Measurements from ENCODE around the gene NCOA3. TPM values are rescaled to one million over a fixed set of nuclear protein-coding genes. Genes with fewer than 3 reads are reported as not detected.

NCOA3 gene
- total and polyA plus RNA-seq, 2 experiments from 2014 or later: 6.7 to 16.2 TPM

GRCh38 chr20:47686545-47686944 lies 184.9 kb downstream of the NCOA3 start:
- Histone ChIP-seq H3K4me1 (ENCODE audit: low read depth) (no peaks in the 10 kb centered on the region), H3K27ac (no peak overlapping the region), H3K27me3 (no peaks in the 10 kb centered on the region), H3K4me3 (no peak overlapping the region), H3K36me3 (no peaks in the 10 kb centered on the region), H3K9me3 (ENCODE audit: low read depth) (no peaks in the 10 kb centered on the region)
- no peak for TF ChIP-seq CTCF (IDR thresholded peaks at IDR 0.05; ENCODE audit: low read depth, low read length)
- peak in 1 of 2 donors; percentile 80 for DNase-seq (ENCODE audit: low read depth in 1 of 2, low spot score in 1 of 2)

DNA sequence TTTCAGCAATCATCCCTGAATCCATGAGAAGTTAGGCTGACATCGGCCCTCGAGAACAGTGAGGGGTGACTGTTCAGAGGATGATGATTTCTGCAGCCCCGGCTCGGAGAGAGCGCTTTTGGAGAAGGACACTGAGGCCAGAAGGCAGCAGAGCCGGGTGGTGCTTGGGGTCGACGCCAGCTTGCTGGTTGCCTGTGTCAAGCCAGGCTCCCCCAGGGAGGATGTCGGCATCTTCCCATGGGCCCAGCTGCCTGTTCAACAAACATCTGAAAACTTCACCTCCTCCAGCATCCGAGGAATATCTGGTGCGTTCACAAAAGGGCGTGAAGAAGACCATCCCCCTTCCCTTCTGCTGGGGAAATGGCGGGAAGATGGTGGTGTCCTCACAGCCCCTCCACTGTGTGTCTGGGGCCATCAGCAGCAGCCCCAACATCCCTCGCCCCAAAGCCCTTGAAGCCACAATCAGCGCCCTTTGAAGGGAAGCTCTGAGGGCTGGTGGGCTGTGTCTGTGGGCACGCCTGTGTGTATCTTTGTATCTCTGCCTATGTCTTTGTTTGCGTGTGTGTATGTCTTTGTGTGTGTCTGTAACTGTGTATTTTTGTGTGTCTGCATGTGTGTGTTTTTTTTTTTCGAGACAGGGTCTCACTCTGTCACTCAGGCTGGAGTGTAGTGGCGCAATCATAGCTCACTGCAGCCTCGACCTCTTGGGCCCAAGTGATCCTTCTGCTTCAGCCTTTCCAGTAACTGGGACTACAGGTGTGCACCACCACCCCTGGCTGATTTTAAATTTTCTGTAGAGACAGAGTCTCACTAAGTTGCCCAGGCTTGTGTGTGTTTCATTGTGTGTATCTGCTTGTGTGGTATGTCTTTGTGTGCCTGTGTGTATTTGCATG lies 185.7 kb downstream of the NCOA3 start:
- Histone ChIP-seq H3K9me3 (ENCODE audit: low read depth) (no peaks in the 10 kb centered on the region), H3K27ac (no peak overlapping the region), H3K36me3 (no peaks in the 10 kb centered on the region), H3K4me1 (ENCODE audit: low read depth) (no peaks in the 10 kb centered on the region), H3K27me3 (no peaks in the 10 kb centered on the region), H3K4me3 (no peak overlapping the region)
- TF ChIP-seq CTCF (IDR thresholded peaks at IDR 0.05; ENCODE audit: low read depth, low read length): no peak
- DNase-seq (ENCODE audit: low read depth in 1 of 2, low spot score in 1 of 2): no peak

DNA sequence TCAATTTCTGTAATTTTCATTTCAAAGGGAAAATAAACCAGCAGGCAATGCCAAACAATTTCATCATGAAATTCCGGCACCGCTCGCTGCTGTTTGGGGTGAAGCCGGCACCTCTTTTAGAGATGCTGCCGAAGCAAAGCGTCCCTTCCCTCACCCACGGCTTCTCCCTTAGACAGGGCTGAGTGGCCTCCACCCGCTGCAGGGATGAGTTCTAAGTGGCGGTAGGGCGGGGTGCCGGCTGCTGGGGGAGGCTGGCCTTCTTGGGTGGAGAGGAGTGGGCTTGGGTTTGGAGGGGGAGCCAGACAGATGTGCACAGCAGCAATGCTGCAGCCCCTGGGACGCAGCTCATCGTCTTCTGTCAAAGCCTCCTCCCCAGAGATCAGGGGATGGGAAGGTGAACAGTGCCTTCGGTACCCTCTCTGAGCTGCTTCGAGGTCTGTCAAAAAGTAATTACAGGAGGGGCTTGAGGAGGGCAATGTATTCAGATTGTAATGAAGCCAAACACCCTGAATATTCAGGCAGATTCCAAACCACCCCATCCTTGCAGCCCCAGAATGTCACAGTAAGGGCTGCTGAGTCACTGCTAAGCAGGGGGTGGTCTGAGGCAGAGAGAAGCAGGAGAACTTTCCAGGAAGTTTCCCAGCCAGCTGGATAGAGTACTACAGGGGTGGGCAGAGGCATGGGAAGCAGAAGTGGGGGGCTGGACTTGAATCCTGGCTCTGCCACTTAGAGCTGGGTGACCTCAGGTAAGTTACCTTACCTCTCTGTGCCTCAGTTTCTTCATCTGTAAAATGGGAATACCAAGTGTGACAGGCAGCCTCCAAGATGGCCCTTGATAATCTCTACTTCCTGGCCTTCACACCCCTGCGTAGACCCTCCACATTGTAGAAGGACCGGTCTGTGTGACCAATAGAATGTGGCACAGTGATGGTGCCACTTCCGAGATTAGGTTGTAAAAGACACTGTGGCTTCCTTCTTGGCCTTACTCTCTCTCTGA lies 187.0 kb downstream of the NCOA3 start:
- H3K4me3 ChIP-seq: no peak overlapping the region
- H3K4me1 ChIP-seq (ENCODE audit: low read depth): no peaks in the 10 kb centered on the region
- H3K27me3 ChIP-seq: no peaks in the 10 kb centered on the region
- no peaks in the 10 kb centered on the region for H3K9me3 ChIP-seq (ENCODE audit: low read depth)
- no peak for TF ChIP-seq CTCF (IDR thresholded peaks at IDR 0.05; ENCODE audit: low read depth, low read length)
- H3K27ac ChIP-seq: no peak overlapping the region
- H3K36me3 ChIP-seq: no peaks in the 10 kb centered on the region
- peak in 1 of 2 donors; percentile 18 for DNase-seq (ENCODE audit: low read depth in 1 of 2, low spot score in 1 of 2)

DNA sequence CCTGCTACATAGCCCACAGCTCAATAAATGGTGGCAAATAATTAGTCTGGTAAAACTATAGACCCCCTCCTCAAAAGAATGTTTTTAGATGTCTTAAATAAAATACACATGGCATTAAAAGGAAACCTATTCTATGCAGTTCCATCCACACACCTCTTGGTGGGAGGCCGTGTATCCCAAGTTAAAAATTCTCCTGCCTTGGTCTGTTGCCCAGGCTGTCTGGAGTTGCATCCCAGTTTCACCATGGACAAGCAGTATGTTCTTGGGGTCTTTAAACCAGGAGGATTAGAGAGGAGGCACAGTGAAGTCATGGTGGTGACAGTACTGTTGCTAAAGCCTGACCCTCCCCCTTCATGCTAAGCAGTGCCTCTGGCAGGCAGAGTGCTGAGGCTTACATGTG lies 188.0 kb downstream of the NCOA3 start:
- no peaks in the 10 kb centered on the region for H3K36me3 ChIP-seq

More for the DNA sequence above, 188.0 kb downstream of the NCOA3 start:
- TF ChIP-seq CTCF (IDR thresholded peaks at IDR 0.05; ENCODE audit: low read depth, low read length): no peak
- no peak overlapping the region for H3K4me3 ChIP-seq
- no peaks in the 10 kb centered on the region for H3K4me1 ChIP-seq (ENCODE audit: low read depth)
- no peaks in the 10 kb centered on the region for H3K9me3 ChIP-seq (ENCODE audit: low read depth)
- DNase-seq (ENCODE audit: low read depth in 1 of 2, low spot score in 1 of 2): no peak
- H3K27ac ChIP-seq: no peak overlapping the region
- no peaks in the 10 kb centered on the region for H3K27me3 ChIP-seq

All from cardiac muscle cell (in vitro differentiated cells and primary cell).